C1 segment of cervical spinal cord (tissue), 14 donors: ENCODE results near the gene PPP1CC.

Experiments used
- DNase-seq, 14 donors: peaks; one replicate each; lab custom pipeline; 2025; lab: John Stamatoyannopoulos, UW

Gene PPP1CC

DNA sequence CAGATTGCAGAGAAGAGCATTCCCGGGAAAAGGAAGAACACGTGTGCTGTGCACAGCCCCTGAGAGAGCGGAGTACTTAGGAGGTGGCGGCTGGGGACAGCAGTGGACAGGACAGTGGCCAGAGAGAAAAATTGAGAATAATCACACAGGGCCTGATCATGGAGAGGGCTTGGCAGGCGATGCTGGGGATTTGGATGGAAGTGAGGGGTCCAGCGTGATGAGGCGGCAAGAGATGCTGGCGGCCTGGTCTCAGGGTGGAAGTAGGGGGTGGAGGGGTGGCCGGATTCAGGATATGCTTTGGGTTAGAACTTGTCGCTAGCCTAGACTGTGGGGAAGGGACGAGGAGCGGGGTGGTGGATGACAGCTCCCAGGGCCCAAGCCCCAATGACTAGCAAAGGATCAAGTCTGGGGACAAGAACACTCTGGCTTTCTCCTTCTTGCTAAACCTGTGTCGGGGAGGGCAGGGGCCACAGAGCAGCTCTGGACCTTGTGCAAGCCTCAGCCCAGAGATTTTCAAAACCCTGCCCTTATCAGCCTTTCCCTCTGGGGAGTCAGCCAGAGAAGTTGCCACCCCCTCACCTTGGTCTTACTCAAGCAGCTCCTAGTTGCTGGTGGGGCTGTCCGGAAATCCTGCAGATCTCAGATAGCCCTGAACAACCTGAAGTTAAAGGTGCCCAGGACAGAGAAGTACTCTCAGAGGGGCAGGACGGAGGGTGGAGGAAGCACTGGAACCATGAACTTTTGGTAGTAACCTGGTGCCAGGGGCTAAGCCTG is 55.1 kb downstream of the PPP1CC start:
- DNase-seq, result no peak

DNA sequence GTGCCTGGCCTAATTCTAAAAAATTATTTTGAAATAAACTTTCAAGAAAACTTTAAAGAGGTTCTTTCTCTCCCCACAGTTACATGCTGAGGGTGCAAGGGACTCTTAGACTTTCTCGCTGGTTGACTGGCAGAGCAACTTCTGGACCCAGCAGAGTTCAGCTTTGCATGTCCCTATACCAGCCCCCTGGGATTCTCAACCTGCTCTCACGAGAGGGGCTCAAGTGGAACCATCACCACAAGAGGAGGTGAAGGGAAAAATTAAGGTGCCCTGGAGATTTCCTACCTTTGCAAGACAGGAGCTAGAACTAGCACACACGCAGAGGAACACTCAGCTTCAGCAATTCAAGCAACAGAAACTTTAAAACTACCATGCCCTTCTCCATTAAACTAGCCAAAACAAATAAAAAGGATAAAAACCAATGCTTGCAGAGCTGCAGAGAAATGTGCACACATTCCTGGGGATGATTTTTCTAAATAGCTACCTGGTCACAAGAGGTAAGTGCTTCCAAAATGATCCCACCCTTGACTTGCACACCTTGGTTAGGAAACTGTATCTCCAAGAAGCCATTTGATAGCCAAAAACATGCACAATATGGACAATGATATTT is 56.3 kb downstream of the PPP1CC start:
- no peak for DNase-seq

DNA sequence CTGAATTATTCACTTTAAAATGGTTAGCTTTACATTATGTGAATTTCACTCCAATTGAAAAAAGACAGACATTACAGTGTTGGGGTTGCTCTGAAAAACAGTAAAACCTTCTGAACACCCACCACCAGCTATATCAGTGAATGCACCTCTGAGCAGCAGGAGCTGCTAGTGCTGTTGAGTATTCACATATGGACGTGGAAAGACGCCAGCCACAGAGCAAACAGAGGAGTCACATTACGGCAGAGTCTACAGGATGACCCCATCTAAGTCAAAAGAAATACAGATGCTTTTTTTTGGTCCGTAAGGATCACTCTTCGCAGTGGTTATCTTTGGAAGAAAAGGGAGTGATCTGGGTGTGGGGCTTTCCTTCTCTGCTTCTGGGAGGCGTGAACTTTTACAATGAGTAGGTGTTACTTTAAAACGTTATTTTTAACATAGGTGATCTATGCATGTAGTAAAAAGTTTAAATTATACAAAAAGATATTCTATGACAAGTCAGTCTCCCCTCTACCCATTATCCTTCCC is 58.3 kb downstream of the PPP1CC start:
- DNase-seq, result no peak

DNA sequence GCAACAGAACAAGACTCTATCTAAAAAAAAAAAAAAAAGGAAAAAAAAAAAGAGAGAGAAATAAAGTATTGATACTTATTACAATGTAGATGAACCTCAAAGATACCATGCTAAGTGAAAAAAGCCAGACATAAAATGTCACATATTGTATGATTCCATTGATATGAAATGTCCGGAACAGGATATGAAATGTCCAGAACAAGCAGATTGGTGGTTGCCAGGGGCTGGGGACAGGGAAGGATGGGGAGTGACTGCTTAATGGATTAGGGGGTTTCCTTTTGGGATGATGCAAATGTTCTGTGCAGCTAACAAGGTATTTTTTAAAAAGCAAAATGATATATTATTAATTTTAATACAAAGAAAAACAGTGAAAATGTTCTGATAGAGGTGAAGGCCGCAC is 58.8 kb downstream of the PPP1CC start:
- no peak for DNase-seq

DNA sequence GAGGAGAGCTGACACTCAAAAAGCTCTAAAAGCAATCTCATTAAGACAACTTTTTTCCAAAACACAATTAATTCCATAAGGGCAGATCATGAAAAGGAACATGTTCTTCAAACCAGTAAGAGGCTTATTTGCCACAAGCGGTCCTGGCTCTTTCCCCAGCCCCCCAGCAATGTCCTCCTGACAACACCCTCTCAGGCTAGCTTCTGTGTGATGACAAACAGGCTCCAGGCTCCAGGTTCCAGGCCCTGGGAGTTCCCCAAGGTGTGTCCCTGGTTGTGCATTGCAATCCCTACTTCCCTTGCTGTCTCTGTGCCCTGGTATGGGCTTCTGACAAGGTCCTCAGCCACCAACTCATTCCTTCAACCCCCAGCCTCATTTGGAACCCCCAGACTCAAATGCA is 62.7 kb downstream of the PPP1CC start:
- no peak for DNase-seq

DNA sequence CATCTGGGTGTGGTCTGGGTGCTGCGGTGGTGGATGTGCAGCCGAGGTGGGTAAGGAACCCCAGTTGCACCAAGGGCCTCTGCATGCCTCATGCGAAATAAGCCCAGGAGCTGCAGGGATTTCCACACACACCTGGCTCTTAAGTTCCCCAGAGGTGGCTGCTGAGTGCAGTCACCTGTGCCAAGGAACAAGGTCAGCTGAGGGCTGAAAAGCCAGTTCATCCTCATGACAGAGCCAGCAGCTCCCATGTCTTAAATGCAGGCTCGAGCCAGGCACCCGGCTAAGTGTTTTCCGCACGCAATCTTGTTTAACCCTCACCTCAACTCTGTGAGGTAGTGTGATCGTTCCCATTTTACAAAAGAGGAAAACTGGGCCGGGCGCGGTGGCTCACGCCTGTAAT is 63.5 kb downstream of the PPP1CC start:
- DNase-seq, result no peak

DNA sequence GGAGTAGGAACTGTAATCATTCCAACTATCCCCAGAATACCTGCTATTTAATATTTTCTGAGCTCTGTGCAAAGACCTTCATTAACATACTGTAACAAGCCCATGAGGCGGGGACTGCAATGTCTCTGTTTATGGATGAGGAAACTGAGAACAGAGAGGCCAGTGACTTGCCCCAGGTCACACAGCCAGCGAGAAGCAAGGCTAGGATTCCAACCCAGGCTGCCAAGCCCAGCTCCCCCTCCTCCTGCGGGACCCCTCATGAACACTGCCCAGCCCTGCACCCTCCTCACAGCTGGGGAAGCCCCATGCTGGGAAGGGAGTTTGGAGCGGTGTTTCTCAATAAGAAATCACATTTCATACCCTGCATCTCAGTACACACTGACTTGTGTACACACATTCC is 64.7 kb downstream of the PPP1CC start:
- DNase-seq, result no peak

DNA sequence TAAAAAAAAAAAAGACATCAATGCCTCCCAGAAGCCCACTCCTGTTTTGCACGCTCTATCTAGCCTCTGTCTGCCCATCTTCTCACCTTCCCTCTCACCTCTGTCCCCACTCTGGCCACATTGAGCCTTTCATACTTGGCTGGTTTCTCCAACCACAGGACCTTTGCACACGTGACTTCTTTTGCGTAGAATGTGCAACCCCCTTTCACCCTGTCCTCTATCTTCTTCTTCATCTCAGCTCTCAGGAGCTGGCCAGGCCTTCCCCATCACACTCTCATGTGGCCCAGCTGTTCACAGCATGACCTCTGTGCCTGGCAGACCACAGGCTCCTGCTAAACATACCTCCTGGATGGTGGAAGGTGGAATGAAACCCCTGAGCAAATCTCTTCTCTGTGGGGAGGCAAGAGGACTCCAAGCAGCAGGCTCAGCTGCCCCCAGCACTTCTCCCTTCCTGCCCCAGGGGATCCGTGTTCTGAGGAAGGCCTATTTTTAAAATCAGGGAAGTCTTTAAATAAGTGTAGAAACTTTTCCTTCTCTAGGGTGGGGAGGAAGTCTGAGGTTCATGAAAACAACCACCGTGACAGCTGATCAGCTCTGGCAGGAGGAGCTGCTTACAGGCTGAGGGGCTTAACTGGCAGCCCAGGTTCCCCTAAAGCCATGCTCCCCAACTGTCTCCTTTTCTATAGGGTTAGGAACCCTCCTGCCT is 65.3 kb downstream of the PPP1CC start:
- DNase-seq, result peak in 5 of 14 donors; percentile 14 to 36 (median 27)

DNA sequence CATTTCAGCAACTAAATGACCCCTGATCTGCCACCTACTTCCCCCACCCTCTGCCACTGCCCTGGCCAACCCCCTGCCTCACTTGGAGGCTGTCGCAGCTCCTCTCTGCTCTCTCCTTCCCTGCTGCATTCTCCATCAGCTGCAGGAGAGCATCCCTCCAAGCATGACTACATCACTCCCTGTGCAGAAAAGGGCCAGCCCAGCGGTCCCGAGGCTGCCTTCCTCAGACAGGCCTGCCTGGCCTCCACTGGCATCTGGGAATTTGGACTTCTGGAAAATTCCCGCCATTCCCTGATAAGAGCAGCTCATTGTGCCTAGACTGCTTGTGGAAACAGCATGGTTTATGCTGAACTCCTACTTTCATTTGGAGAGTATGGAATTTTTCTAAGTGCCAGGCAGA is 66.5 kb downstream of the PPP1CC start:
- no peak for DNase-seq

DNA sequence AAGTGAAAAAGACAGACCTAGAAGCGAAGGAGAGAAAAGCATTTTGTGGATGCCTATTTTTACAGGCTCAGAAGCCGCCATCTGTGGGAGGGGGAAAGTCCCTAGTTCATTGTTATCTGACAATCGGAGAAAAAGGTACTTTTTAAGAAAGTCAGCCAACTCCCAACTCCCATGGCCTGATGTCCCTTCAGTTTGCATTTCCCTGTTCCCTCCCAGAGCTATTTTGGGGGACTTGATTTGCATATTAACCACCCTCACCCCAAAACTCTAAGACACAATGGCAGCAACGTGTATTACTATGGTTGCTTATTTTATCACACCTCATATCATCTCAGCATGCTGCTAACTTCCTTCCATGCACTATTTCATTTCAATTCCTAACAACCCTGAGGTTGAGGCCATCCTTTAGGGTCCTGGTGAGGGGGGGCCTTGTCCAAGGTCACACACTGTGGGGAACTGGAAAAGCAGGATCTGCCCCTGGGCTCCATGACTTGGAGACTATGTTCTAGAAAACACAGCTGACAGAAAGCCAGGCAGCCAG is 72.5 kb downstream of the PPP1CC start:
- no peak for DNase-seq
